Measurements from ENCODE around the gene HDAC4. TPM values are rescaled to one million over a fixed set of nuclear protein-coding genes. Genes with fewer than 3 reads are reported as not detected.

Gene HDAC4
- total RNA-seq, 1 experiment from 2014 or later = 47.6 TPM

- intact Hi-C loops (cut with micrococcal nuclease) = no loop called here
- Histone ChIP-seq H3K4me1 (ENCODE audit: control insufficient read depth in 1 of 2, insufficient read depth in 2 of 2, low read length in 2 of 2) (peaks cover 48 to 96% of the 10 kb centered on the region in 2 experiments), H3K9ac (ENCODE audit: low read length) (no peak overlapping the region), H3K4me3 (replicated peaks in 1 of 2; ENCODE audit: low read depth in 1 of 2, low read length in 2 of 2) (no peak overlapping the region), H2AFZ (ENCODE audit: low read depth, low read length, poor library complexity, severe bottlenecking) (no peak overlapping the region), H3K9me2 (ENCODE audit: insufficient read depth) (no peaks in the 10 kb centered on the region), H3K79me2 (ENCODE audit: insufficient read depth, low read length) (peaks cover 71% of the 10 kb centered on the region), H3K4me2 (ENCODE audit: low read length) (no peak overlapping the region), H3K27ac (ENCODE audit: low read depth, low read length) (no peak overlapping the region), H3K9me3 (ENCODE audit: control insufficient read depth in 1 of 2, insufficient read depth in 1 of 2, low read depth in 1 of 2, low read length in 2 of 2) (no peaks in the 10 kb centered on the region), H3K36me3 (ENCODE audit: control insufficient read depth in 1 of 2, insufficient read depth in 2 of 2, low read length in 2 of 2) (no peaks in the 10 kb centered on the region), H3K27me3 (ENCODE audit: insufficient read depth, low read length) (no peaks in the 10 kb centered on the region), H4K20me1 (ENCODE audit: insufficient read depth) (no peaks in the 10 kb centered on the region)
- no TSS peak for BruUV-seq (replicated peaks)
- no peak for ATAC-seq
- TF ChIP-seq ZNF274 (IDR thresholded peaks at IDR 0.05; ENCODE audit: low read depth, low read length) (no peak), RAD21 (IDR thresholded peaks at IDR 0.05; ENCODE audit: low read depth) (no peak), EZH2 (IDR thresholded peaks at IDR 0.05) (no peak), CTCF (IDR thresholded peaks at IDR 0.05 in 2 of 3, conservative IDR thresholded peaks at IDR 0.05 in 1 of 3; ENCODE audit: borderline replicate concordance in 1 of 3, insufficient read depth in 1 of 3, low read depth in 2 of 3, low read length in 2 of 3) (no peak), POLR2AphosphoS5 (IDR thresholded peaks at IDR 0.05; ENCODE audit: low read depth, low read length) (no peak), ZBTB33 (IDR thresholded peaks at IDR 0.05; ENCODE audit: extremely low read depth, insufficient replicate concordance, low read length) (no peak), POLR2A (IDR thresholded peaks at IDR 0.05; ENCODE audit: borderline replicate concordance, extremely low read depth, insufficient read depth, insufficient read length) (no peak), EGR1 (IDR thresholded peaks at IDR 0.05; ENCODE audit: low read depth) (no peak), JUND (IDR thresholded peaks at IDR 0.05) (no peak), YY1 (IDR thresholded peaks at IDR 0.05; ENCODE audit: extremely low read depth, insufficient replicate concordance, low read depth, low read length) (no peak), ATF3 (IDR thresholded peaks at IDR 0.05) (no peak), SRF (IDR thresholded peaks at IDR 0.05; ENCODE audit: low read depth) (no peak), REST (IDR thresholded peaks at IDR 0.05; ENCODE audit: low read depth) (no peak), SP1 (IDR thresholded peaks at IDR 0.05; ENCODE audit: low read depth) (no peak), FOSL1 (IDR thresholded peaks at IDR 0.05; ENCODE audit: low read depth) (no peak), SIN3A (IDR thresholded peaks at IDR 0.05; ENCODE audit: low read depth) (no peak), TCF7L2 (IDR thresholded peaks at IDR 0.05; ENCODE audit: borderline replicate concordance, extremely low read depth, insufficient read depth, insufficient read length) (no peak), CEBPB (IDR thresholded peaks at IDR 0.05; ENCODE audit: low read depth) (no peak), ZFX (IDR thresholded peaks at IDR 0.05) (no peak), ELF1 (IDR thresholded peaks at IDR 0.05; ENCODE audit: borderline replicate concordance, low read depth) (no peak)
- ChIA-PET CTCF (no interaction called here), POLR2A (interaction anchor here (0.8 to 1.6 kb wide), 2 partner anchors 8 to 12 kb away, joined by 3 to 4 read pairs; no protein-coding TSS in a partner anchor), RAD21 (ENCODE audit: low non-redundant PET in 1 of 2, low total read pairs in 2 of 2, uncharacterized antibody in 2 of 2, unreplicated experiment in 2 of 2) (no interaction called here)
- DNase-seq (ENCODE audit: low read depth, low spot score) = no peak
Observed at GRCh38 chr2:239255628-239256349, 145.0 kb downstream of the HDAC4 start.
